Esophagus (tissue), 2 donors: ENCODE data around the gene TMEM232. TPM values are rescaled to one million over a fixed set of nuclear protein-coding genes. Genes with fewer than 3 reads are reported as not detected.
"Not testable (repeated sequence)": the region's sequence is repeated elsewhere in the genome, so short reads cannot be mapped to it uniquely, and the experiment has no call there.

Experiments
- H3K27ac ChIP-seq, 2 donors: one replicate each; pipeline ENCODE4 v1.5.1; 2013; ENCODE audit warnings: low read depth in 2 of 2, mild to moderate bottlenecking in 2 of 2, inconsistent platforms in 1 of 2, low read length in 1 of 2, moderate library complexity in 1 of 2
- H3K27me3 ChIP-seq, 2 donors: one replicate each; pipeline ENCODE4 v1.6.1; 2013; ENCODE audit warnings: low read length in 2 of 2, control low read depth in 1 of 2, mild to moderate bottlenecking in 1 of 2; ENCODE audit not compliant: insufficient read depth in 2 of 2, control insufficient read depth in 1 of 2
- H3K36me3 ChIP-seq, 2 donors: one replicate each; pipeline ENCODE4 v1.6.1; 2013; ENCODE audit warnings: low read length in 1 of 2; ENCODE audit not compliant: control insufficient read depth in 2 of 2, insufficient read depth in 2 of 2
- H3K4me1 ChIP-seq, 2 donors: one replicate each; pipeline ENCODE4 v1.6.1; 2013; ENCODE audit warnings: low read length in 1 of 2; ENCODE audit not compliant: control insufficient read depth in 2 of 2, insufficient read depth in 2 of 2
- H3K4me3 ChIP-seq, 2 donors: one replicate each; pipeline ENCODE4 v1.5.1; 2013; ENCODE audit warnings: low read length in 2 of 2, mild to moderate bottlenecking in 2 of 2, low read depth in 1 of 2, moderate library complexity in 1 of 2
- H3K9me3 ChIP-seq, 2 donors: one replicate each; pipeline ENCODE4 v1.6.1; 2013; ENCODE audit warnings: mild to moderate bottlenecking in 2 of 2, low read depth in 1 of 2, low read length in 1 of 2, moderate library complexity in 1 of 2; ENCODE audit not compliant: control insufficient read depth in 2 of 2, insufficient read depth in 1 of 2
- WGBS, 2 donors: extraction: QIAGEN DNeasy Blood & Tissue Kit; methylation state at CpG; one replicate each; pipeline ENCODE4 v1.1.7; 2013; 5-methylcytosine and 5-hydroxymethylcytosine counted together
- polyA plus RNA-seq, 2 donors: library from polyadenylated mRNA; stranded (reverse); fragments of 200-250 nt; gene quantifications; one replicate each; pipeline ENCODE4 v1.2.3, GENCODE V29; 2013
- donor health status: healthy with polysubstance abuse.
- donor health status: Bipolar disorder and iron deficiency.

TMEM232 gene
- polyA plus RNA-seq, 2 donors, result 0.49 to 0.65 TPM

DNA sequence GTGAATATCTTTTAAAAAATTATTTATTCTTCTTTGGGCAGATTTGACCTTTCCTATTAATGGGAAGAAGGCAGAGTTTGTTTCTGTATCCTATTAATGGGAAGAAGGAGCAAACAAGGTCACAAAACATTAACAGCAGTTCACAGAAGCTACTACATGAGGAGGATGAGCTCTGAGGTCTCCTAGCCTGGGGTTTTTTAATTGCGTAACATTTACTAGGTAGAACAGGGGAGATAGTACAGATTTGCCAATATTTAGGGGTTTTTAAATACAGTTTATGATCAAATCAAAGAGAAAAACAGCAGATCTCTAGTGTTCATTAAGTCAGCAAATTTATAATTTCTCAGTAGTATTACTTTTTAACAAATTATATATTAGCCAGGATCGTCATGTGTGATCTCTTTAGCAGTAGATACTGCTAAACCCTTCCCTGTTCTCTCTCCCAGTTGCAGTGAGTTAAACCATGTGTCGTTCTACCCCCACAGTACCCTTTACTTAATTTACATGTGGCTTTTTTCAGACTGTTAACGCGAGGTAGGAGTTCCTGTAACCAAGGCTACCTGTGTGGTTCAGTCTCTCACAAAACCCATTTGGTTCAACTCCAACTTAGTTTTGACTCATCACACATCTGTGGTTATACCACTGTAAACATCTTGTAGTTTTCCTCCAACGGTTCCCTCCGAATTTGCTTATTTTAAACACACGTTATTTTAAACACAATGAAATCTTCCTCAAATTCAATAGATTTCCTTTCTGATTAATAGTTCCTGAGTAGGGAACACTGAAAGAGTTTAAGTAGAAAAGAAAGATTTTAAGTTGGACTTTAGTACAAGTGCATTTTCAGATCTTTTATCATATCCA, 25.7 kb upstream of the TMEM232 start:
- no peak overlapping the region for H3K27ac ChIP-seq
- WGBS, 2 donors, result 60 to 65% methylated on average over 8 of the region's 8 CpGs
- H3K36me3 ChIP-seq, result peaks cover 0 to 2% of the 10 kb centered on the region in 2 donors
- H3K9me3 ChIP-seq, result no peaks in the 10 kb centered on the region
- no peak overlapping the region for H3K4me3 ChIP-seq
- no peaks in the 10 kb centered on the region for H3K4me1 ChIP-seq
- no peaks in the 10 kb centered on the region for H3K27me3 ChIP-seq

DNA sequence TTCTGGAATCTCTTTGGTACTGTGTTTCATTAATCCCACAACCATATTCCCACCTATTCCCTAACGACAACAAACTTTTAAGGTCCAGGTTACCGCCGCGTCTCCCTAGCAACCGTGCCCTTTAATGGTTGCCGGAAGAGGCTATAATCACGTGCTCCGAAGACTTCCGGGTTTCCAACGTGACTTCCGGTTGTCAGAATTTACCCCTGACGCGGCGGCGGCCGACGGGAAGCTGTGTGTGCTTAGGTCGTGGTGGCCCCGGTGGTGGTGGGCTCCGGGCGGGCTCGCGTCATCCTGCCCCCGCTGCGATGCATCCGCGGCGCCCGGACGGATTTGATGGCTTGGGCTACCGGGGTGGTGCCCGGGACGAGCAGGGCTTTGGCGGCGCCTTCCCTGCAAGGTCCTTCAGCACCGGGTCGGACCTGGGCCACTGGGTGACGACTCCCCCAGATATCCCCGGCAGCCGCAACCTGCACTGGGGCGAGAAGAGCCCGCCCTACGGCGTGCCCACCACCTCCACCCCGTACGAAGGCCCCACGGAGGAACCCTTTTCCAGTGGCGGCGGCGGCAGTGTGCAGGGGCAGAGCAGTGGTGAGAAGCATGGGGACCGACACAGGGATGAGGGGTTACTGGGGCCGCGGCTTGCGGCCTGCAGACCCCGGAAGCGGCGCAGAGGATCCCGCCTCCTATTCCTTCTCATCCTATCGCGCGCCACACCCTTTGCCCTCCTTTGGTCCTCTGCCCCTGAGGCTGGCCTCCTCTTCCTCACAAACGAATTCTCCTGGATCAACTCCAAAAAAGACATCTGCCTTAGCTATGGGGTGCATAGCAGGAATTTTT, 12.6 kb upstream of the TMEM232 start, which contains the start of gene SLC25A46:
Gene SLC25A46 (plus strand): TSS at position 196 of the 840 bp plus-strand sequence. CDS start 113 bp downstream, at position 309.
- Histone ChIP-seq H3K27me3 (no peaks in the 10 kb centered on the region), H3K4me1 (no peaks in the 10 kb centered on the region), H3K36me3 (no peaks in the 10 kb centered on the region), H3K27ac (peak within 1 kb of the TSS; percentile 71 to 93), H3K9me3 (no peaks in the 10 kb centered on the region), H3K4me3 (peak within 1 kb of the TSS; percentile 91 to 98)
- WGBS, 2 donors, result 0% methylated on average over 52 to 62 of the region's 62 CpGs

DNA sequence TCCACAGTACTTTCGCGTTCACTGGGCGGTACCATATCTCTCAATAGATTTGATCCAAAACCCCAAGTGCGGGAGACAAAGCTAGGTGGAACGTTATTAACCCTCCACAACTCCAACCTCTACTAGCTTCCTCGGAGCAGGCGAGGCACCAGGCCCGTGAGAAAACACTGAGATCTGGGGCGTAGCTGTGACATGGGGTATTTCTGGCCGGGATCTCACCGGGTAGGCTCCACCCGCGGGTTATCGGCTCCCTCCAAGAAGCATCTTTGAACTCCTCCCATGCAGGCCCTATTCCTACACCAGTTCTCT, 12.0 kb upstream of the TMEM232 start:
- WGBS, 2 donors, result 0% methylated on average over 14 of the region's 14 CpGs
- peak overlapping the region; percentile 91 to 98 for H3K4me3 ChIP-seq
- no peaks in the 10 kb centered on the region for H3K27me3 ChIP-seq
- no peaks in the 10 kb centered on the region for H3K4me1 ChIP-seq
- no peaks in the 10 kb centered on the region for H3K9me3 ChIP-seq
- H3K27ac ChIP-seq, result peak overlapping the region; percentile 3 to 93
- H3K36me3 ChIP-seq, result no peaks in the 10 kb centered on the region

DNA sequence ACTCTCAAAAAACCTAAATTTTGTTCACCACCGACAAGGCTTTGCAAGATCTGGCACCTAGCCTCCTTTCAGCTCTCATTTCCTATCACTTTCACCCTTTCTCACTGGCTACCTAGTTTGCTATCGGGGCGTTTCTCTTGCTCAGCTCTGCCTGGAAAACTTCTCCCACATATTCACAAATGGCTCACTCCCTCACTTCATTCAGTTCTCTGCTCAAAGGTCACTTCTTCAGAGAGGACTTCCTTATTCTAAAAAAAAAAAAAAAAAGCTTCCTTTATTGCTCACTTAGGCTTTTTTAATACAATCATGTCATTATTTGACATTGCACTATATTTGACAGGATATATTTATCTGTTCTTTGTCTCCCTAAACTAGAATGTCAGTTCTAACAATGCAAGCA, 10.3 kb upstream of the TMEM232 start:
- Histone ChIP-seq H3K4me1 (no peaks in the 10 kb centered on the region), H3K27ac (no peak overlapping the region), H3K36me3 (no peaks in the 10 kb centered on the region), H3K4me3 (no peak overlapping the region), H3K27me3 (no peaks in the 10 kb centered on the region), H3K9me3 (no peaks in the 10 kb centered on the region)
- 73 to 81% methylated on average over 3 of the region's 3 CpGs for WGBS, 2 donors

DNA sequence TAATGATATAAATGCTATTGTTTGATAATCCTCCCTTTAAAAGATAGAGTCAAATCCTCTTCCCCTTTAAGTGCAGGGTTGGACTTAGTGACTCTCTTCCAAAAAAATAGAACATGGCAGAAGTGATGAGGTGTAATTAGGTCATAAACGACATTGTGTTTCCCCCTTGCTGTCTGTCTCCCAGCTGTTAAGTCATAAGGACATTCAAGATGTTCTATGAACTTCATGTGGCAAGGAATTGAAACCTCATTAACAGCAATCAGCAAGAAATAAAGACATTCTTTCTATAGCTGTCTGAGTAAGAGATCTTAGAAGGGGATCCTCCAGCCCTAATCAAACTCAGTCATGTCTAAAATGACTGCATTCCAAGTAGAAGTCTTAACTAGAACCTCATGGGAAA, 9.1 kb upstream of the TMEM232 start:
- WGBS, 2 donors, result 39 to 40% methylated on average over 1 of the region's 1 CpG
- no peaks in the 10 kb centered on the region for H3K4me1 ChIP-seq
- no peaks in the 10 kb centered on the region for H3K27me3 ChIP-seq
- H3K4me3 ChIP-seq, result no peak overlapping the region
- no peaks in the 10 kb centered on the region for H3K36me3 ChIP-seq
- no peak overlapping the region for H3K27ac ChIP-seq
- H3K9me3 ChIP-seq, result no peaks in the 10 kb centered on the region

DNA sequence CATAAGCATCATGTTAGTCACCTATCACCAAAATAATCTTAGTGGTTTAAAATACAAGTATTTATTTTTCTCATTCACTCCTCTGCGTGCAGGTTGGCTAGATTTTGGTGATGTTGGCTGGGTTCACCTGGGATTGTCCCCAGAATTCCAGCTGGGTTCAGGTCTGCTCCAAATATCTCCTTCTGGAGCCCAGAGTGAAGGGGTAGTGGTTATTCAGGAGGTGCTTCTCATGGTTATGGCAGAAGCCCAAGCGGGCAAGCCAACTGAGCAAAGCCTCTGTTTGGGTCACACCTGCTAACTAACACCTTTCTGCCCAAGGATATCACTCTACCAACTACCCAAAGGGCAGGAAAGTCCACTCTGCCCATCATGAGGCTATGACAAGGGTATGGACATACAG, 7.6 kb upstream of the TMEM232 start:
- Histone ChIP-seq H3K36me3 (no peaks in the 10 kb centered on the region), H3K4me3 (no peak overlapping the region), H3K9me3 (no peaks in the 10 kb centered on the region), H3K4me1 (no peaks in the 10 kb centered on the region), H3K27me3 (no peaks in the 10 kb centered on the region), H3K27ac (no peak overlapping the region)
- WGBS, 2 donors, result 85 to 96% methylated on average over 2 of the region's 2 CpGs

DNA sequence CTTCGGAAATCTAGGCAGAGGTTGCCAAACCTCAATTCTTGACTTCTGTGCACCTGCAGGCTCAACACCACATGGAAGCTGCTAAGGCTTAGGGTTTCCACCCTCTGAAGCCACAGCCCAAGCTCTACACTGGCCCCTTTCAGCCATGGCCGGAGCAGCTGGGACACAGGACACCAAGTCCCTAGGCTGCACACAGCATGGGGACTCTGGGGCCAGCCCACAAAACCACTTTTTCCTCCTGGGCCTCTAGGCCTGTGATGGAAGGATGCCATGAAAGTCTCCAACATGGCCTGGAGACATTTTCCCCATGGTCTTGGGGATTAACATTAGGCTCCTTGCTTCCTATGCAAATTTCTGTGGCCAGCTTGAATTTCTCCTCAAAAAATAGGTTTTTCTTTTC, 5.0 kb upstream of the TMEM232 start:
- 93 to 100% methylated on average over 2 of the region's 2 CpGs for WGBS, 2 donors
- not testable (repeated sequence) for H3K4me3 ChIP-seq, H3K4me1 ChIP-seq, H3K9me3 ChIP-seq, H3K27ac ChIP-seq, H3K36me3 ChIP-seq, H3K27me3 ChIP-seq

DNA sequence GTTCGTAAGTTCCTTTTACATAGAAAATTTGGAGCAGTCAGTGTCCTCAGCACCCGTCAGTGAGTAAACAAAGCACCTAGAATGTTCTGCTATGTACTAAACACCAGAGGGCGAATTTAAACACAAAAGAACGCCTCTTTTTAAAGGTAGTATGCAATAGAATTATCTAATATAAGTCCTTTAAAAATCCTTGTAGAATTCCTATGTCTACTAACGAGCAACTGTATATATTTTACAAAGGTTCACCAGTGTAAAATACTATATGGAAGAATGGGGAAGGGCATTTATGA, 499 bp upstream of the TMEM232 start:
- Histone ChIP-seq H3K27me3 (no peaks in the 10 kb centered on the region), H3K4me3 (peak overlapping the region; percentile 28 to 69)

DNA sequence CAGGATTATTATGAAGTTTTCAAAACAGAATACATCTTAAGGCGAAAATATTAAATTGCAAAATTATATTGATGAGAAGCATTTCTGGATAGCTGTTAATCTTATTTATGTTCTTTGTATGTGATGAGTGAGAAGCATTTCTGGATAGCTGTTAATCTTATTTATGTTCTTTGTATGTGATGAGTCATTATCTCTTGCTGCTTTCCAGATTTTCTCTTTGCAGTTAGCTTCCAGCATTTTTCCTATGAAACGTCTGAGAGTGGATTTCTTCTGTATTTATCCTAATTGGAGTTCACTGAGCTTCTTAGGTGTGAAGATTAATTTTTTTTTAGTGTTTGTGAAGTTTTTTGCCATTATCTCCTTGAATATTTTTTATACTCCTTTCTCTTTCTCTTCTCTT, 8.2 kb downstream of the TMEM232 start:
- Histone ChIP-seq H3K4me3 (no peak overlapping the region), H3K4me1 (no peaks in the 10 kb centered on the region), H3K9me3 (no peaks in the 10 kb centered on the region), H3K36me3 (no peaks in the 10 kb centered on the region), H3K27me3 (no peaks in the 10 kb centered on the region), H3K27ac (no peak overlapping the region)
- 53 to 71% methylated on average over 2 of the region's 2 CpGs for WGBS, 2 donors

More for the DNA sequence above, 499 bp upstream of the TMEM232 start:
- Histone ChIP-seq H3K9me3 (no peaks in the 10 kb centered on the region), H3K36me3 (no peaks in the 10 kb centered on the region), H3K27ac (no peak overlapping the region), H3K4me1 (no peaks in the 10 kb centered on the region)
- WGBS, 2 donors, result 33 to 34% methylated on average over 5 of the region's 5 CpGs
